GM19463 (cell line): ENCODE results near the gene RIMBP2.
"Not testable (repeated sequence)": the region's sequence is repeated elsewhere in the genome, so short reads cannot be mapped to it uniquely, and the experiment has no call there.

Experiments
- ATAC-seq: cut with Tn5 transposase; IDR thresholded peaks from one replicate; pipeline ENCODE4 v1.9.1; 2021; ENCODE audit warnings: mild to moderate bottlenecking, moderate library complexity; ENCODE audit not compliant: unreplicated experiment

Gene RIMBP2

GRCh38 chr12:130658145-130658911, 57.8 kb downstream of the RIMBP2 start:
- ATAC-seq = no peak

DNA sequence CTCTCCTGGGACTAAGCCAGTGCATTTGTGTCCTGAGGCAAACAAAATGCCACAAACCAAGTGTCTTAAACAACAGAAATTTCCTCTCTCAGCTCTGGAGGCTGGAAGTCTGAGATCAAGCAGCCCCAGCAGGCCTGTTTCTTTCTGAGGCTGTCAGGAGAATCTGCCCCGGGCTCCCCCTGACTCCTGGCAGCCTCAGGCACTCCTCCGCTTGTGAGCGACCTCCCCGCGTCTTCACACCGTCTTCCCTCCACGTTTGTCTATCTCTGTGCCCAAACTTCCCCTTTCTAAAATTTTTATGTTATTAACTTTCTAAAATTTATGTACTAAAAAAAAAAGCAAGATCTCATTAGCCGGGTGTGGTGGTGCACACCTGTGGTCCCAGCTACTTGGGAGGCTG, 59.7 kb downstream of the RIMBP2 start:
- no peak for ATAC-seq

DNA sequence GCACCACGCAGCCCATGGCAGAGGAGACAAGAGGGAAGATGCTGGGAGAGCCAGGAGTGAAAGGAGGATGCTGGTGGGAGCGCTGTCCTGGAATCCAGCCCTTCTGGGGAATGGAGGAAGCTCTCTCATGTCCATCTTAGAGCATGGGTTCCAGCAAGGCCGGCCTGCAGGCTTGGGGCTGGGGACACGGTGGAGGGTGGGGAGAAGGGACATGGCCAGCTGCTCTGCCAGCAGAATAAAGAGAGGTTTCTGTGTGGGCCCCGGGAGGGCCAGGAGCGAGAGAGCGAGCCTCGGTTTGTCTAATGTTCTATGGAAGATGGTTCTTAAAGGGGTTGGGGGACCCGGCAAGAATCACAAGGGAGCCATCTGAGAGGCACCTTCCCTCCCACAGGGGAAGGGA, 60.2 kb downstream of the RIMBP2 start:
- no peak for ATAC-seq

- no peak for ATAC-seq
Observed at GRCh38 chr12:130655010-130655409, 61.1 kb downstream of the RIMBP2 start.

- no peak for ATAC-seq
Observed at GRCh38 chr12:130651188-130651959, 64.7 kb downstream of the RIMBP2 start.

GRCh38 chr12:130650131-130650530, 66.0 kb downstream of the RIMBP2 start:
- no peak for ATAC-seq

- ATAC-seq = no peak
Observed at GRCh38 chr12:130649101-130650045, 66.7 kb downstream of the RIMBP2 start.

GRCh38 chr12:130647814-130648213, 68.3 kb downstream of the RIMBP2 start:
- no peak for ATAC-seq

DNA sequence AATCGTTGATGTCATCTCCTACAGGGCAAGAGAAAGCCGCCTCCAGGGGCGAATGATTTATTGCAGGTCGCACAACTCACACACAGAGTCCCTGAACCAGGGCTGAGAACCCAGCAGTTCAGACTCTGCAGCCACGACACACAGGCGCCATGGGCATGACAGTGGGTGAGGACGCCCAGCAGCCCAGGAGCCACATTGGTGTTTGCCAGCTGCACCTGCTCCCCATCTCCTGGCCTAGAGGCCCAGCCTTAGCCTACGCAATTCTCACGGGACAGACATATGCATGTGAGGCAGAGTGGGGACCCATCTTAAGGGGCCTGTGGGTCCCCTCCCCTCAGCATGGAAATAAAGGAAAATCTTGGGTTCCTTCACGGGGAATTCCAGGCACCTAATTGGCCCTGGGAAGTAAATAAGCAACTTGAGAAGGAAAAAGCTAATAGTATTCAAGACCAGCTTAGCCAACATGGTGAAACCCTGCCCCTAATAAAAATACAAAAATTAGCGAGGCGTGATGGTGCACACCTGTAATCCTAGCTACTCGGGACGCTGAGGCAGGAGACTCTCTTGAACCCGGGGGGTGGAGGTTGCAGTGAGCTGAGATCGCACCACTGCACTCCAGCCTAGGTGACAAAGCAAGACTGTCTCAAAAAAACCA, 69.3 kb downstream of the RIMBP2 start:
- no peak for ATAC-seq

DNA sequence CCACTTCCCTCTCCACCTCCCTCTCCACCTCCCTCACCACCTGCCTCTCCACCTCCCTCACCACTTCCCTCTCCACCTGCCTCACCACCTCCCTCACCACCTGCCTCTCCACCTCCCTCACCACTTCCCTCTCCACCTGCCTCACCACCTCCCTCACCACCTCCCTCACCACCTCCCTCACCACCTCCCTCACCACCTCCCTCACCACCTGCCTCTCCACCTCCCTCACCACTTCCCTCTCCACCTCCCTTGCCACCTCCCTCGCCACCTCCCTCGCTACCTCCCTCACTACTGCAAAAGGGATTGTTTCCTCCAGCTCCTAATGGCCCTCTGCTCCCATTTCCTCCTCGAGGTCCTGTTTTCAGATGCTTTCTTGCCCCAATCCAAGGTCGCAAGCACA, 69.9 kb downstream of the RIMBP2 start:
- not testable (repeated sequence) for ATAC-seq

DNA sequence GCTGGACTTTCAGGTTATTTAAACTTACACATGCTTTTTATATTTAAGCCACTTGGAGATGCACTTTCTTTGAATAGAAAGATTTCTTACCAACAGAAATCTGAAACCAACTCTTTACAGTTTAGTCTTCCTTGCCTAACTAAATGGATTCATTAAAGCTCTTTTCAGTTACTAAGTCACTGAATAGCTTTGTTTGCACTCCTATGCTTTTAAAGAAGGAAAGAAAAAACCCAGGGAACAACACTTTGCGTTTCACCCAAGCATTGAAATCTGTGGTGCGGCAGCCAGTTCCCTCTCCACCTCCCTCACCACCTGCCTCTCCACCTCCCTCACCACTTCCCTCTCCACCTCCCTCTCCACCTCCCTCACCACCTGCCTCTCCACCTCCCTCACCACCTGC, 70.3 kb downstream of the RIMBP2 start:
- ATAC-seq = no peak

GRCh38 chr12:130644566-130644965, 71.5 kb downstream of the RIMBP2 start:
- ATAC-seq = no peak

DNA sequence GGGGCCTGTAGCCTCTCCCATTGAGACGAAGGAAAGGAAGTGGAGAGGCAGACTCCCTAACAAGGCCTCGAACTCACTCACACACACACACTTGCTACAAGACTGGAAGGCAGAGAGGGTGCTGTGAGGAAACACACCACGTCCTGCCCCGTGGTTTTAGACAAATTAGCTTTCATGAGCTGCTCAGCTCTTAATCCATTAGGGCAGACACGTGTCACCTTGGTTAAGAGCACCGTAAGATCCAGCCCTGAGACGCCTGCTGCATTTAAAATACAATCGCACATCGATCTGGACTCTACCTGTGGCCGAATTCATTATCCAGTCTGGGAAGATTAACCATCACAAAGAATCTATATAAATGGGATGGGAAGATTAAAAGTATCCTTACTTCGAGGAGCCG, 72.0 kb downstream of the RIMBP2 start:
- no peak for ATAC-seq

GRCh38 chr12:130642856-130643255, 73.2 kb downstream of the RIMBP2 start:
- no peak for ATAC-seq

DNA sequence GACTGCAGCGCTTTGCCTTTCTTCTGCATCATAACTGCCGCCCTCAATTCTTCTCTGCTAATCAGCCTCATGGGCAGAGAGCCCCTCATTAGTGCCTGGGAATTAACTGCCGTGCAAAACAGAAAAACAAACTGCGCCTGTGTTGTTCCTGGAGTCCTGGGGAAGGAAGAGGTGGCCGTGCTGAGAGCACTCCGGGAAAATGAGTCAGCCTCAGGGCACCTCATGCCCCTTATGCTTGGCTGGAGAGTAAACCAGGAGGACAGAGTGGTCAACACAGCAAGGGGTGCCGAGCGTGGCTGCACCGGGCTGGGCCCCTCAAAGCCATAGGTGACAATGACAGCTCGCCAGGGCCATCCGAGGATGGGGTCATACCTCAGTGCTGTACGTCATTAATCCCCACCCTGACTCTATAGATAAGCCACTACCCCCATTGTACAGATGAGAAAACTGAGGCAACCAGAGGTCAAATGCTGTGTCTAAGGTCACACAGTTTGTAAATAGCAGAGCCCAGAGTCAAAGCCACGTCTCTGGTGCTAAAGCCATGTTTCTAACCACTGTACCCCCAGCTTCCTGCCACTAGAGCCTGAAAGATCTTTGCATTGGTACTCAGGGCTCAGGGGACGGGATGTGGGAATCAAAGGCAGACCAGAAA, 74.4 kb downstream of the RIMBP2 start:
- ATAC-seq = no peak

GRCh38 chr12:130640901-130641300, 75.2 kb downstream of the RIMBP2 start:
- no peak for ATAC-seq

DNA sequence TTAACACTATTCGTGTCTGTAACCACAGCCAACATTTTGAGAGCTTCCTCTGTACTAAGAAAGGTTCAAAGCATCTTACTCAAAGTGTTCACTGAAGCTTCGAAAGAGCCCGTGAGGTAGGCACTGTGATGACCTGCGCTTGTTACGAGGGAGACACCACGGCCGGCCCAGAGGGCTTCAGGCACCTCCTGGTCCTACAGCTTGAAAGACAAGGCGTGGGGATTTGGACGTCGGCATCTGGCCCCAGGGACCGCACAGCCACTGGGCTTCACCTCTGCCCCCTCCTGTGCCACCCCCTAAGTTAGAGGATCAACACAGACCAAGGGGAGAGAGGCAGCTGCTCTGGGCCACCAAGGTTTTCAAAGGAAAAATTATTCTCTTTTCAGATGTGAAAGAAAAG, 75.6 kb downstream of the RIMBP2 start:
- ATAC-seq = no peak

DNA sequence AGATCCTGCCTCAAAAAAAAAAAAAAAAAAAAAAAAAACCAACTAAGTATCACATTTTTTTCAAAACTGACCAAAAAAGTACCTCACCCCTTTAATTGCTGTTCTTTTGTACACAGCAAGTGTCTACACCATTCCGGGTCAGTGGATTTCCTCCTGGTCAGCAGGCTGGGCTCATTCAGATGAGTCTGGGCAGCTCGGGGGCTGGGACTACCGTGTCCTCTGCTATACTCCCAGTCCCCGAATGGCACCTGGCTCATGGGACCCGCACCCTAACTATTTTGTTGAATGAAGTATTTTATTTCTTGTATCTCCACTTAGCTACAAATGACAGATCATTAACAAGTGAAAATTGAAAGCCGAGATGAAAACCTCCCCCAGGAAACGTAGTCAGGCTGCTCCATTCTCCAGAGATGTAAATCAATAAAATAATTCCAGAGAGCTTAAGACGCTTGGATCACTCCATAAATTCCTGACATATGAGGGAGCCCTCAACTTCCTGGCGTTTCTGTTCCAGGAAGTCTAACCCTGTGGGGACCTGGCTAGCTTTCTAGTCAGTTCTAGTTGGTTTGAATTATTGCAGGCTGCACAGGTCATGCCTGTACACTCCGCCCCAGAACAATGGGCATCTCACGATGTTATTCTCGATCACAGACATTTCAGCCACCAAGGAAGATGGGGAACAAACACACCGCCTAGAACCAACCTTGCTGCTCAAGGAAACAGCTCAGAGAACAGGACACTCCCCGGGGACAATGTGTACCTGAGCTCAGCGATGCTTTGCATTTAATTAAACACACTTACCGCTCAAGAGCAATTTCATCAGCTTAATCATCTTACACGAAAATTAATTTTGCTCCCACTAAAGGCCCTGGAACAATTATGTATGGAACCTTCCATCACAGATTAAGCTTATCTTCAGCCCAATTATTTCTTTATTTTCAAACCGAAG, 76.3 kb downstream of the RIMBP2 start:
- ATAC-seq = no peak

- no peak for ATAC-seq
Observed at GRCh38 chr12:130636370-130636769, 79.7 kb downstream of the RIMBP2 start.
